NCI-H748 treated with DMSO at 0.1 percent for 48 hours (cell line): Measurements from ENCODE around the gene ADAMTS7.
"Not testable (repeated sequence)": the region's sequence is repeated elsewhere in the genome, so short reads cannot be mapped to it uniquely, and the experiment has no call there.

Experiments used
- DNase-seq: peaks from one replicate; lab custom pipeline; 2025; lab: John Stamatoyannopoulos, UW

Gene ADAMTS7

GRCh38 chr15:78752492-78753358 lies 58.5 kb downstream of the ADAMTS7 start:
- no peak for DNase-seq

GRCh38 chr15:78751602-78751979 lies 59.7 kb downstream of the ADAMTS7 start:
- no peak for DNase-seq

- DNase-seq: peak; percentile 9
Observed at GRCh38 chr15:78750974-78751601, 60.2 kb downstream of the ADAMTS7 start.

GRCh38 chr15:78750566-78750965 lies 60.7 kb downstream of the ADAMTS7 start:
- DNase-seq: no peak

- DNase-seq: no peak
Observed at GRCh38 chr15:78749831-78750230, 61.4 kb downstream of the ADAMTS7 start.

DNA sequence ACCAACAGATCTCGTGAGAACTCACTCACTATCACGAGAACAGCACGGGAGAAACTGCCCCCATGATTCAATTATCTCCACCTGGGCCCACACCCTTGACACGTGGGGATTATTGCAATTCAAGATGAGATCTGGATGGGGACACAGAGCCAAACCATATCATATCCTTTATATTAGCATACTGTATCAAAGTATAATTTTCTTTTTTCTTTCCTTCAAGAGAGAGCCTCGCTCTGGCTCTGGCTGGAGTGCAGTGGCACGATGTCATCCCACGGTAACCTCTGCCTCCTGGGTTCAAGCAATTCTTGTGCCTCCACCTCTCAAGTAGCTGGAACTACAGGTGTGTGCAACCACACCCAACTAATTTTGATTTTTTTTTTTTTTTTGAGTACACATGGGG lies 63.4 kb downstream of the ADAMTS7 start:
- not testable (repeated sequence) for DNase-seq

DNA sequence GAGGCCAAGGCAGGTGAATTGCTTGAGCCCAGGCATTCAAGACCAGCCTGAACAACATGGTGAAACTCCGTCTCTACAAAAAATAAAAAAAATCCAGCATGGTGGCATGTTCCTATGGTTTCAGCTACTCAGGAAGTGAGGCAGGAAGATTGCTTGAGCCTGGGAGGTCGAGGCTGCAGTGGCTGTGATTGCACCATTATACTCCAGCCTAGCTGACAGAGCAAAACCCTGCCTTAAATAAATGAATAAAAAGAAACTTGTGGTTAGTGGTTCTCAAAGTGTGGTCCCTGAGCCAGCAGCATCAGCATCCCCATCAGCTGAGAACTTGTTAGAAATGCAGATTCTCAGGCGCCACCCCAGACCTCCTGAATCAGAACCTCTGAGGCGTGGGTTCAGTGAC lies 69.6 kb downstream of the ADAMTS7 start:
- not testable (repeated sequence) for DNase-seq

DNA sequence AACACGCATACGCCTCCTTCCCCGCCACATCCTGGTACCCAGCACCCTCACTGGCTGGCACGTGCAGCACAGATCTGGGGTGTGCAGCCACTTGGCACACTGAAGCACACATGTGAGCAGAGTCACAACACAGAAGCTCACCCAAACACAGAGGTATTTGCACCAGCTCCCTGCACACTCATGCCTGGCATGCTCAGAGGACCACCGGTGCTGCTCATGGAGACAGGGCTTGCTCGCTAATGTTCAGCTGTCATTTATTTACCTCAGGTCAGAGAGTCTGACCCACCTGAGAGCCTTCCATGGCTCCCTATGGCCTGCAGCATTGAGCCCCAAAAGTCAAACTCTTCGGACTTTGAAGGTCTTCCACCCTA lies 70.4 kb downstream of the ADAMTS7 start:
- DNase-seq: no peak

- DNase-seq: peak; percentile 8
Observed at GRCh38 chr15:78739996-78740903, 71.0 kb downstream of the ADAMTS7 start.

DNA sequence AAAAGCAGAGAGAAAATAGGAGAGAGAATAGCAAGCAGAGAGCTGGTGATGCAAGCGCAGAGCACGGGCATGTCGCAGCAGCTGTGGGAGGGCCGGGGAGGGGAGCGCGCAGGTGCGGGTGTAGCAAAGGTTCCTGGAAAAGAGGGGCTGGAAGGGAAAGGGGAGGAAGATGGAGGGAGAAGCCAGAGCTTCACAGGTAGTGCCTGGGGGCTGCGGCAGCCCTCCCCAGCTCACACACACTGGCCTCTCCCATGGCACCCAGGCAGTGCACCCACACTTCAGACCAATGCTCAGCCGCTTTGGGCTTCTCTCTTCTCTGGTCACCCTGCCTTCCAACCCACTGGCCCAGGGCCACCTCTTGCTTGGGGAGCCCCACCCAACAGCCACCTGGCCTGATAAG lies 72.1 kb downstream of the ADAMTS7 start:
- DNase-seq: no peak

GRCh38 chr15:78737931-78738558 lies 73.2 kb downstream of the ADAMTS7 start:
- DNase-seq: peak; percentile 1

- DNase-seq: no peak
Observed at GRCh38 chr15:78737187-78737820, 74.0 kb downstream of the ADAMTS7 start.

DNA sequence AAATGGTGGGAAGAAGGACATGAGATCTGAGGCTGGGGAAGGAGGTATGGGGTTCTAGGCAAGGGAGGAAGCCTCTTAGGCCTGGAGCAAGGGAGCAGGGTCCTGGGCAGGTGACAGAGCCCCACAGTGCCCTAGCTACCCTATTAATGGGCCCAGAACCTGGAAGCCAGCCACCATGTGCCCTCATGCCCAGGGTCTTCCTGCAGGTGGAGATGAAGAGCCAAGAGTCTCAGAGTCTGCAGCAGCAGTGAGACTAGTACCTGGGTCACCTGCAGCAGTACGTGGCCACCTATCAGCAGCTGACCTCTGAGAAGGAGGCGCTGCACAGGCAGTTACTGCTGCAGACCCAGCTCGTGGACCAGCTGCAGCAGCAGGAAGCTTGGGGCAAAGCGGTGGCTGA lies 75.0 kb downstream of the ADAMTS7 start:
- DNase-seq: not testable (repeated sequence)

GRCh38 chr15:78734451-78735064 lies 76.7 kb downstream of the ADAMTS7 start:
- no peak for DNase-seq

- DNase-seq: no peak
Observed at GRCh38 chr15:78732634-78733033, 78.6 kb downstream of the ADAMTS7 start.

- no peak for DNase-seq
Observed at GRCh38 chr15:78730955-78731354, 80.3 kb downstream of the ADAMTS7 start.

DNA sequence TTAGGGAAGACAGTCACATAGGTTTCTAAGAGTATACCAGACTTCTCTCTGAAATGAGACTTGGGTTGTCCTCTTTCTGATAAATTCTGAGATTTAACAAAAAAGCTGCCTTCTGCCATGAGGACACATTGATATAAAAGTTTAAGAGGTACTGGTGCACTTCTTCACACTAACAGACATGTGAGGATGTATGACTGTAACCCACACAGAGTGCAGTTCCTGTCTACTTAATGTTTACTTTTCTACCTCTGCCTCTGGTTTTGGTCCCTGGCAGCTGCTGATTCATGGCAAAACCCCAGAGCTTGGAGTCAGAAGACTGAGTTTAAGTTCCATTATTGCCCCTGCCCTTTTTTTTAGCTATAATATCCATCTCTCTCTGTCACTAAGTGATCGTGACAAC lies 82.8 kb downstream of the ADAMTS7 start:
- not testable (repeated sequence) for DNase-seq

DNA sequence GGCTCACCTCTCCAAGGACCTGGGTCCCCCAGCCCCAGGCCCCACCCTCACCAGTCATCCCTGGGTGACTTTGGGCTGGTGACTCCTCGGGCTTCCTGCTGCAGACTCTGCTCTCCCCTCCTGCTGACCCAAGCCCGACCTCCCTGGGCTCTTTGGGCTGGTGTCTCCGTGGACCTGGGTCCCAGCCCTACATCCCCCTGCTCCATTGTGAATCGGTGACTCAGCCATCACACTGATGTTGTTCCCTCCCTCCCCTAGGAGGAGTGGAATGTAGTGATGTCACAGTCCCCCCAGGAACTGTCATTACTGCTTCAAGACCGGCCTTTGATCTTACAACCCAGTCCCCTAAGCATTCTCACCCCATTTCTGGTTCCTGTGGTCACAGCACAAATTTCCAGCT lies 83.7 kb downstream of the ADAMTS7 start:
- DNase-seq: no peak

DNA sequence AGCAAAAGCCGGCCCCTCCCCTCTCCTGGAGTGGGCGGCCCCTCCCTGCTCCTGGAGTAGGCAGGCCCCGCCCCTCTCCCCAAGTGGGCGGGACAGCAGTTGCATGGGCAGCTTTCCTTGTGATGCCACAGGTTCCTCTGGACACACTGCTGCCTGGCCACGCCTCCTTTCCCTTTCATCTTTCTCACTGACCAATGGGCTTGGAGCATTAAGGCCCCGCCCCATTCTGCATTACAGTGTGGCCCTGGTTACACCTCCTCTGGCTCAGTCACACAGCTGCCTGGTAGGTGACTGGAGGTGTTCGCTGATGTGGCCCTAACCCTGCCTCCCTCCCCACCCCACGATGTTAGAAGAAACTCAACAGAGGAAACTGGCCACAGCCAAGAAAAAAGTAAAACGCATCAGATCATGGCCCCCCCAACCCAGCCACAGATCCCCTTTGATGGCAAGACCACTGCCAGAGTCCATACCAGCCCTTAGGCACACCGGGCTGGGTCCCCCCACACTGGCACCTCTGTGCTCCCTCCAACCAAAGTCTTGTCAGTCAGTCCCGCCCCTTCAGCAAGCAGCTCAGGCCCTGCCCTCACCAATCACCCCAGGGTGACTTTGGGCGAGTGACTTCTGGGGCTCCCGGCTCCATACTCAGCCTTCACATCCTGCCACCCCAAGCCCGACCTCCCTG lies 84.3 kb downstream of the ADAMTS7 start:
- DNase-seq: no peak

GRCh38 chr15:78719819-78720450 lies 91.3 kb downstream of the ADAMTS7 start:
- not testable (repeated sequence) for DNase-seq
